Hepatocyte (in vitro differentiated cells): Measurements from ENCODE around the gene LCN9. TPM values are rescaled to one million over a fixed set of nuclear protein-coding genes. Genes with fewer than 3 reads are reported as not detected.

ENCODE experiments used
- DNase-seq: peaks from one replicate; pipeline ENCODE4 v3.0.0-alpha.2; 2016; ENCODE audit warnings: low spot score
- H2AFZ ChIP-seq: fragments of 200-600 bp; sonication (generic); 2 replicates; pipeline ENCODE4 v1.6.0; 2016; ENCODE audit warnings: antibody characterized with exemption, mild to moderate bottlenecking
- H3K27ac ChIP-seq: fragments of 200-600 bp; sonication (generic); 2 replicates; pipeline ENCODE4 v1.5.1; 2016; ENCODE audit warnings: mild to moderate bottlenecking
- H3K27me3 ChIP-seq: fragments of 200-600 bp; sonication (generic); 2 replicates; pipeline ENCODE4 v1.6.1; 2016
- H3K36me3 ChIP-seq: fragments of 200-600 bp; sonication (generic); replicated peaks from 2 replicates; pipeline ENCODE4 v1.5.1; 2016; ENCODE audit warnings: low read depth; ENCODE audit not compliant: insufficient read depth
- H3K4me1 ChIP-seq: fragments of 200-600 bp; sonication (generic); 2 replicates; pipeline ENCODE4 v1.5.1; 2016; ENCODE audit warnings: mild to moderate bottlenecking, moderate library complexity; ENCODE audit not compliant: insufficient read depth
- H3K4me2 ChIP-seq: fragments of 200-600 bp; sonication (generic); 2 replicates; pipeline ENCODE4 v1.6.0; 2016
- H3K4me3 ChIP-seq: fragments of 200-600 bp; sonication (generic); 2 replicates; pipeline ENCODE4 v1.5.1; 2016; ENCODE audit warnings: mild to moderate bottlenecking
- H3K79me2 ChIP-seq: fragments of 200-600 bp; sonication (generic); 2 replicates; pipeline ENCODE4 v1.6.0; 2017; ENCODE audit warnings: mild to moderate bottlenecking
- H3K9me2 ChIP-seq: fragments of 200-600 bp; sonication (generic); replicated peaks from 2 replicates; pipeline ENCODE4 v1.6.0; 2017; ENCODE audit warnings: mild to moderate bottlenecking; ENCODE audit not compliant: insufficient read depth
- H3K9me3 ChIP-seq: fragments of 200-600 bp; sonication (generic); 2 replicates; pipeline ENCODE4 v1.5.1; 2016; ENCODE audit warnings: low read depth, mild to moderate bottlenecking
- H4K20me1 ChIP-seq: fragments of 200-600 bp; sonication (generic); 2 replicates; pipeline ENCODE4 v1.6.0; 2016; ENCODE audit warnings: mild to moderate bottlenecking; ENCODE audit not compliant: insufficient read depth, poor library complexity, severe bottlenecking
- CTCF ChIP-seq: fragments of 200-600 bp; sonication (generic); IDR thresholded peaks from 2 replicates; pipeline ENCODE4 v1.5.1; 2016; ENCODE audit warnings: antibody characterized with exemption, mild to moderate bottlenecking; ENCODE audit not compliant: poor library complexity
- EZH2 ChIP-seq: fragments of 200-600 bp; sonication (generic); IDR thresholded peaks from 2 replicates; pipeline ENCODE4 v1.6.1; 2016; ENCODE audit warnings: antibody characterized with exemption, mild to moderate bottlenecking, borderline replicate concordance
- EZH2phosphoT487 ChIP-seq: fragments of 200-600 bp; sonication (generic); IDR thresholded peaks from one replicate; pipeline ENCODE4 v1.6.1; 2018; ENCODE audit warnings: antibody characterized with exemption, mild to moderate bottlenecking, low read depth, moderate library complexity; ENCODE audit not compliant: unreplicated experiment, severe bottlenecking
- WGBS: methylation state at CpG from one replicate; pipeline ENCODE4 v1.1.6; 2016; ENCODE audit warnings: low lambda C conversion rate; ENCODE audit errors: missing lambda C conversion rate; 5-methylcytosine and 5-hydroxymethylcytosine counted together
- polyA plus RNA-seq: library from polyadenylated mRNA; unstranded; fragments of >200 nt; fragmentation: Nextera tagmentation; extraction: Ambion mirVana; gene quantifications from 2 replicates; pipeline ENCODE4 v1.2.1, GENCODE V29; 2016
- total RNA-seq: library from RNA; depleted of rRNA; stranded (reverse); fragments of >200 nt; gene quantifications from 2 replicates; pipeline ENCODE4 v1.2.3, GENCODE V29; 2014

The LCN9 gene
- total and polyA plus RNA-seq, 2 experiments from 2014 or later: 2.6 to 13.4 TPM

- H3K9me3 ChIP-seq: no peaks in the 10 kb centered on the region
- H3K4me3 ChIP-seq: no peak overlapping the region
- no peak overlapping the region for H3K27ac ChIP-seq
- TF ChIP-seq EZH2: no peak
- no peak for TF ChIP-seq CTCF
- TF ChIP-seq EZH2phosphoT487: no peak
- H2AFZ ChIP-seq: no peak overlapping the region
- no peak for DNase-seq
- 93% methylated on average over 5 of the region's 5 CpGs for WGBS
- H3K4me2 ChIP-seq: no peak overlapping the region
- no peaks in the 10 kb centered on the region for H4K20me1 ChIP-seq
- H3K27me3 ChIP-seq: peaks cover 9% of the 10 kb centered on the region
- no peaks in the 10 kb centered on the region for H3K36me3 ChIP-seq
- H3K4me1 ChIP-seq: peaks cover 7% of the 10 kb centered on the region
- H3K79me2 ChIP-seq: no peaks in the 10 kb centered on the region
- no peaks in the 10 kb centered on the region for H3K9me2 ChIP-seq
Observed at GRCh38 chr9:135704483-135704882, 41.4 kb downstream of the LCN9 start.

GRCh38 chr9:135705376-135705775 lies 42.3 kb downstream of the LCN9 start:
- Histone ChIP-seq H3K27me3 (peaks cover 15% of the 10 kb centered on the region), H3K4me2 (no peak overlapping the region), H4K20me1 (no peaks in the 10 kb centered on the region), H3K36me3 (no peaks in the 10 kb centered on the region), H3K4me1 (peaks cover 7% of the 10 kb centered on the region), H3K27ac (no peak overlapping the region), H3K4me3 (no peak overlapping the region), H3K9me2 (no peaks in the 10 kb centered on the region), H3K9me3 (no peaks in the 10 kb centered on the region), H3K79me2 (no peaks in the 10 kb centered on the region), H2AFZ (no peak overlapping the region)
- 84% methylated on average over 13 of the region's 14 CpGs for WGBS
- no peak for DNase-seq
- TF ChIP-seq CTCF: no peak

- Histone ChIP-seq H3K9me3 (no peaks in the 10 kb centered on the region), H4K20me1 (no peaks in the 10 kb centered on the region), H3K4me2 (no peak overlapping the region), H3K27ac (no peak overlapping the region), H2AFZ (no peak overlapping the region), H3K9me2 (no peaks in the 10 kb centered on the region), H3K36me3 (no peaks in the 10 kb centered on the region), H3K4me3 (no peak overlapping the region), H3K27me3 (peaks cover 19% of the 10 kb centered on the region), H3K4me1 (peaks cover 5% of the 10 kb centered on the region), H3K79me2 (no peaks in the 10 kb centered on the region)
- DNase-seq: no peak
- 92% methylated on average over 9 of the region's 9 CpGs for WGBS
- TF ChIP-seq CTCF (no peak), EZH2phosphoT487 (no peak), EZH2 (no peak)
Observed at GRCh38 chr9:135706288-135706687, 43.2 kb downstream of the LCN9 start.
